K562 (cell line): ENCODE data around the gene CSTB. TPM values are rescaled to one million over a fixed set of nuclear protein-coding genes. Genes with fewer than 3 reads are reported as not detected.

Experiments used
- BHLHE40 ChIP-seq: IDR thresholded peaks from 2 replicates; pipeline ENCODE4 v1.6.1; 2011; ENCODE audit warnings: low read length, improper control_type of control experiment
- CBFA2T3 ChIP-seq: fragments of 450-650 bp; IDR thresholded peaks from 2 replicates; pipeline ENCODE4 v1.6.1; 2017
- COPS2 ChIP-seq: fragments of 450-650 bp; conservative IDR thresholded peaks from 2 replicates; pipeline ENCODE4 v1.6.1; 2016; ENCODE audit warnings: mild to moderate bottlenecking, moderate library complexity
- JUN ChIP-seq, 2 experiments: sonication (generic) in 1 of 2; formaldehyde crosslinking in 1 of 2; IDR thresholded peaks; 2 replicates each; pipeline versions ENCODE4 v1.6.1 to v1.8.0; 2012 to 2022; ENCODE audit warnings: borderline replicate concordance in 2 of 2, mild to moderate bottlenecking in 2 of 2, improper control_type of control experiment in 1 of 2, low read depth in 1 of 2, low read length in 1 of 2, missing genetic modification reagents in 1 of 2
- KDM4B ChIP-seq, 2 experiments: fragments of 450-650 bp in 1 of 2; sonication (generic) in 1 of 2; IDR thresholded peaks; 2 replicates each; pipeline ENCODE4 v1.6.1; 2016 to 2017; ENCODE audit warnings: borderline replicate concordance in 2 of 2, antibody characterized with exemption in 1 of 2, low read depth in 1 of 2, mild to moderate bottlenecking in 1 of 2
- MXD1 ChIP-seq: fragments of 250-450 bp; sonication (Bioruptor Pico); IDR thresholded peaks from 2 replicates; pipeline ENCODE4 v1.8.0; 2021; ENCODE audit warnings: borderline replicate concordance, mild to moderate bottlenecking, moderate library complexity; ENCODE audit not compliant: poor library complexity, severe bottlenecking
- SIX5 ChIP-seq, 2 experiments: IDR thresholded peaks; 2 replicates each; pipeline ENCODE4 v1.6.1; 2011; ENCODE audit warnings: low read length in 2 of 2, borderline replicate concordance in 1 of 2, low read depth in 1 of 2, mild to moderate bottlenecking in 1 of 2, moderate library complexity in 1 of 2; ENCODE audit not compliant: insufficient read depth in 1 of 2
- SMARCB1 ChIP-seq: IDR thresholded peaks from 2 replicates; pipeline ENCODE4 v1.6.1; 2011; ENCODE audit warnings: improper control_type of control experiment, low read depth; ENCODE audit not compliant: insufficient read length
- TAF7 ChIP-seq: fragments of 450-650 bp; IDR thresholded peaks from 2 replicates; pipeline ENCODE4 v1.6.1; 2016; ENCODE audit warnings: missing genetic modification characterization, missing compliant biosample characterization
- TCF15 ChIP-seq: fragments of 250-450 bp; sonication (Bioruptor Pico); IDR thresholded peaks from 2 replicates; pipeline ENCODE4 v1.8.0; 2022; ENCODE audit warnings: moderate library complexity, mild to moderate bottlenecking, inconsistent platforms
- ZNF449 ChIP-seq: fragments of 250-450 bp; sonication (Bioruptor Pico); IDR thresholded peaks from 2 replicates; pipeline ENCODE4 v1.8.0; 2022; ENCODE audit warnings: moderate library complexity, mild to moderate bottlenecking, inconsistent platforms
- ZNF766 ChIP-seq: fragments of 200-800 bp; sonication (Bioruptor generic); conservative IDR thresholded peaks from 2 replicates; pipeline ENCODE4 v1.6.1; 2016; ENCODE audit warnings: missing genetic modification characterization, missing compliant biosample characterization
- polyA plus RNA-seq, 8 experiments: library from polyadenylated mRNA; depleted of rRNA in 4 of 8; stranded (reverse) in 5 of 8; unstranded in 3 of 8; fragments of >200 nt; fragmentation: Nextera tagmentation in 2 of 8; fragmentation: Illumina TruSeq in 1 of 8; extraction: Ambion mirVana in 2 of 8; extraction: Trizol in 1 of 8; gene quantifications; 2 replicates each; pipeline versions ENCODE4 v1.2.1 to v1.2.3, GENCODE V29; 2011 to 2014; ENCODE audit warnings: inconsistent platforms in 1 of 8, missing spikeins in 1 of 8
- total RNA-seq, 7 experiments: library from RNA; depleted of rRNA in 6 of 7; stranded (reverse); fragments of >200 nt in 6 of 7; fragmentation: Illumina TruSeq in 2 of 7; extraction: Trizol in 2 of 7; gene quantifications; 2 replicates each; pipeline versions ENCODE4 v1.2.1 to v1.2.3, GENCODE V29; 2011 to 2021; ENCODE audit warnings: low replicate concordance in 1 of 7
- TF ChIP-seq, protein P1 (sequence below): sonication (generic); formaldehyde crosslinking; IDR thresholded peaks from 2 replicates; pipeline ENCODE4 v1.8.1; 2023; ENCODE audit warnings: mild to moderate bottlenecking, missing genetic modification reagents
- TF ChIP-seq, protein P2 (sequence below): fragments of 250-450 bp; sonication (Bioruptor Pico); IDR thresholded peaks from 2 replicates; pipeline ENCODE4 v1.8.0; 2021; ENCODE audit warnings: mild to moderate bottlenecking, moderate library complexity
- TF ChIP-seq, protein P3 (sequence below): sonication (generic); formaldehyde crosslinking; IDR thresholded peaks from 2 replicates; pipeline ENCODE4 v1.8.0; 2022; ENCODE audit warnings: missing genetic modification reagents, mild to moderate bottlenecking, moderate library complexity, borderline replicate concordance
- TF ChIP-seq, protein P4 (sequence below): sonication (generic); formaldehyde crosslinking; IDR thresholded peaks from 2 replicates; pipeline ENCODE4 v1.8.1; 2023; ENCODE audit warnings: mild to moderate bottlenecking, missing genetic modification reagents, moderate library complexity

CSTB gene
- total and polyA plus RNA-seq, 9 of the 15 experiments (the other 6 are each of a cell fraction or from before 2014, with no cell fraction given): 12.4 to 65.0 (median 31.7) TPM

DNA sequence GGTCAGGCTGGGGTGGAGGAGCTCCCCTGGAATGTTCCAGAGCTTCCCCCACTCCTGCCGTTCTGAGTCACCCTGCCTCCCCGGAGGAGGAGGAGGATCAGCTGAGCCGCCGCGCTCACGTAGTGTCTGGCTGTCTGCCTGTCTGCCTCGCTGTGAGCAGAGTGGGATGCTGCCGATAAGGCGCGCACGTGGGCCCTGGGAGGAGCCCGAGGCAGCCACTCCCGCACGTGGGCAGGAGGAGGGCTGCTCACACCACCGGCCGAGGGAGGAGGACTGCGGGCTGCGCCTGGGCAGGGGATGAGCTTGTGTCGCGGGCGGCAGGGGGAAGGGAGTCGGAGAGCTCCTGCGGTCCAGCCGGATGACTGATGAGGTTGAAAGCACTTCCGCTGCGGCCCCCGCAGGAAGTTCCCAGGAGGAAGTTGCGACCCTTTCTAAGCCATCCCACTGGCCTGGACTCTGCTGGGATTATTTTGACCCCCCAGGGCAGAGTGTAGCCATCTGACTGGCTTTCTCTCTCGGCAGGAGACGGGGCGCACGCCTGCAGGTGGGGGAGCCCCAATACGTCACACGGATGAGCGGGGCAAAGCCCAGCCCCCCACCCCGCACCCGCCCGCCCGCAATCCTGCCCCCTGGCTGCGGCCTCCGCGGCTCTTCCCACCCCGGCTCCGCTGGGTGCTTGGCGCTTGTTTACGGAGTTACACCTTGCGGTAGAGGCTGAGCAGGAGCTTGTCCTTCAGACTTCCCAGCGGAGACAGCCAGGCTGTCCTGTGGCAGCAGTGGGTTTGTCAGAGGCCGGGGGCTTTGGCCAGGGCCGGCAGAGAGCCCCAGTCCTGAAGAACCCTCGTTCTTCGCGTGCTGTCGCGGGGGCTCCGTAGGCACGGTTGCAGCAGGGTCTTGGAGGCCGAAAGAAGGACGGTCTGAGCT, 47.4 kb downstream of the CSTB start (continued):
- TF ChIP-seq TCF15 (CRISPR knock-in tag) (no peak), KDM4B (IDR thresholded peaks at IDR 0.05; ENCODE audit: borderline replicate concordance in 2 of 2, low read depth in 1 of 2) (peak in 1 of 2 experiments; percentile 93; a peak in 2 of 4 replicates), BHLHE40 (peak; percentile 100), ZNF449 (CRISPR knock-in tag) (no peak), SMARCB1 (no peak), CBFA2T3 (peak; percentile 95), COPS2 (no peak), TAF7 (tag) (no peak), ZNF766 (CRISPR knock-in tag) (peak; percentile 88), MXD1 (CRISPR knock-in tag) (peak; percentile 95), SIX5 (IDR thresholded peaks at IDR 0.05; ENCODE audit: borderline replicate concordance in 1 of 2, insufficient read depth in 1 of 2, low read depth in 1 of 2, low read length in 2 of 2) (peak in 1 of 2 experiments; percentile 24; a peak in 1 of 4 replicates), JUN (IDR thresholded peaks at IDR 0.05; ENCODE audit: borderline replicate concordance, low read depth, low read length) (peak; percentile 96), JUN (CRISPR knock-in tag; IDR thresholded peaks at IDR 0.05; ENCODE audit: borderline replicate concordance) (peak; percentile 86; the same call in 1 of the 2 replicates)
- TF ChIP-seq, protein P1, sequence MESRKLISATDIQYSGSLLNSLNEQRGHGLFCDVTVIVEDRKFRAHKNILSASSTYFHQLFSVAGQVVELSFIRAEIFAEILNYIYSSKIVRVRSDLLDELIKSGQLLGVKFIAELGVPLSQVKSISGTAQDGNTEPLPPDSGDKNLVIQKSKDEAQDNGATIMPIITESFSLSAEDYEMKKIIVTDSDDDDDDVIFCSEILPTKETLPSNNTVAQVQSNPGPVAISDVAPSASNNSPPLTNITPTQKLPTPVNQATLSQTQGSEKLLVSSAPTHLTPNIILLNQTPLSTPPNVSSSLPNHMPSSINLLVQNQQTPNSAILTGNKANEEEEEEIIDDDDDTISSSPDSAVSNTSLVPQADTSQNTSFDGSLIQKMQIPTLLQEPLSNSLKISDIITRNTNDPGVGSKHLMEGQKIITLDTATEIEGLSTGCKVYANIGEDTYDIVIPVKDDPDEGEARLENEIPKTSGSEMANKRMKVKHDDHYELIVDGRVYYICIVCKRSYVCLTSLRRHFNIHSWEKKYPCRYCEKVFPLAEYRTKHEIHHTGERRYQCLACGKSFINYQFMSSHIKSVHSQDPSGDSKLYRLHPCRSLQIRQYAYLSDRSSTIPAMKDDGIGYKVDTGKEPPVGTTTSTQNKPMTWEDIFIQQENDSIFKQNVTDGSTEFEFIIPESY (CRISPR knock-in tag): peak; percentile 89
- TF ChIP-seq, protein P2, sequence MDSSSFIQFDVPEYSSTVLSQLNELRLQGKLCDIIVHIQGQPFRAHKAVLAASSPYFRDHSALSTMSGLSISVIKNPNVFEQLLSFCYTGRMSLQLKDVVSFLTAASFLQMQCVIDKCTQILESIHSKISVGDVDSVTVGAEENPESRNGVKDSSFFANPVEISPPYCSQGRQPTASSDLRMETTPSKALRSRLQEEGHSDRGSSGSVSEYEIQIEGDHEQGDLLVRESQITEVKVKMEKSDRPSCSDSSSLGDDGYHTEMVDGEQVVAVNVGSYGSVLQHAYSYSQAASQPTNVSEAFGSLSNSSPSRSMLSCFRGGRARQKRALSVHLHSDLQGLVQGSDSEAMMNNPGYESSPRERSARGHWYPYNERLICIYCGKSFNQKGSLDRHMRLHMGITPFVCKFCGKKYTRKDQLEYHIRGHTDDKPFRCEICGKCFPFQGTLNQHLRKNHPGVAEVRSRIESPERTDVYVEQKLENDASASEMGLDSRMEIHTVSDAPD (CRISPR knock-in tag): no peak
- TF ChIP-seq, protein P3, sequence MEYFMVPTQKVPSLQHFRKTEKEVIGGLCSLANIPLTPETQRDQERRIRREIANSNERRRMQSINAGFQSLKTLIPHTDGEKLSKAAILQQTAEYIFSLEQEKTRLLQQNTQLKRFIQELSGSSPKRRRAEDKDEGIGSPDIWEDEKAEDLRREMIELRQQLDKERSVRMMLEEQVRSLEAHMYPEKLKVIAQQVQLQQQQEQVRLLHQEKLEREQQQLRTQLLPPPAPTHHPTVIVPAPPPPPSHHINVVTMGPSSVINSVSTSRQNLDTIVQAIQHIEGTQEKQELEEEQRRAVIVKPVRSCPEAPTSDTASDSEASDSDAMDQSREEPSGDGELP: peak; percentile 100
- TF ChIP-seq, protein P4, sequence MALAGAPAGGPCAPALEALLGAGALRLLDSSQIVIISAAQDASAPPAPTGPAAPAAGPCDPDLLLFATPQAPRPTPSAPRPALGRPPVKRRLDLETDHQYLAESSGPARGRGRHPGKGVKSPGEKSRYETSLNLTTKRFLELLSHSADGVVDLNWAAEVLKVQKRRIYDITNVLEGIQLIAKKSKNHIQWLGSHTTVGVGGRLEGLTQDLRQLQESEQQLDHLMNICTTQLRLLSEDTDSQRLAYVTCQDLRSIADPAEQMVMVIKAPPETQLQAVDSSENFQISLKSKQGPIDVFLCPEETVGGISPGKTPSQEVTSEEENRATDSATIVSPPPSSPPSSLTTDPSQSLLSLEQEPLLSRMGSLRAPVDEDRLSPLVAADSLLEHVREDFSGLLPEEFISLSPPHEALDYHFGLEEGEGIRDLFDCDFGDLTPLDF (CRISPR knock-in tag): no peak; the same call in none of the 2 replicates
